ENCODE measurements around the gene IFNGR2.
"Not testable (repeated sequence)": the region's sequence is repeated elsewhere in the genome, so short reads cannot be mapped to it uniquely, and the experiment has no call there.

Gene IFNGR2

GRCh38 chr21:33403128-33403785 lies at the start of gene IFNGR2:
TSS of gene IFNGR2 (plus strand) at chr21:33403413. CDS start at chr21:33403544, 131 bp downstream.
- no peak for DNase-seq (ENCODE audit: low read depth in 2 of 2)

- DNase-seq (ENCODE audit: low read depth in 2 of 2) = no peak
Measured at GRCh38 chr21:33355355-33355754, 47.9 kb upstream of the IFNGR2 start.

DNA sequence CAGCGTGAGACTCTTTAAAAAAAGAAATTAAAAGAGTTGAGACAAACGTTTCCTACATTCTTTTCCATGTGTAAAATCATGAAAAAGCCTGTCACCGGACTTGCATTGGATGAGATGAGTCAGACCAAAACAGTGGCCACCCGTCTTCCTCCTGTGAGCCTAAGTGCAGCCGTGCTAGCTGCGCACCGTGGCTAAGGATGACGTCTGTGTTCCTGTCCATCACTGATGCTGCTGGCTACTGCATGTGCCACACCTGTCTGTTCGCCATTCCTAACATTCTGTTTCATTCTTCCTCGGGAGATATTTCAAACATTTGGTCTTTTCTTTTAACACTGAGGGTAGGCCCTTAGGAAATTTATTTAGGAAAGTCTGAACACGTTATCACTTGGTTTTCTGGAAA lies 47.2 kb upstream of the IFNGR2 start:
- DNase-seq (ENCODE audit: low read depth in 2 of 2) = no peak

GRCh38 chr21:33357177-33357576 lies 46.0 kb upstream of the IFNGR2 start:
- no peak for DNase-seq (ENCODE audit: low read depth in 2 of 2)

- DNase-seq (ENCODE audit: low read depth in 2 of 2) = no peak
Measured at GRCh38 chr21:33359446-33359845, 43.8 kb upstream of the IFNGR2 start.

- DNase-seq (ENCODE audit: low read depth in 2 of 2) = no peak
Measured at GRCh38 chr21:33360281-33360680, 42.9 kb upstream of the IFNGR2 start.

- peak; percentile 80 to 82 for DNase-seq (ENCODE audit: low read depth in 2 of 2)
Measured at GRCh38 chr21:33360881-33361602, 42.2 kb upstream of the IFNGR2 start.

DNA sequence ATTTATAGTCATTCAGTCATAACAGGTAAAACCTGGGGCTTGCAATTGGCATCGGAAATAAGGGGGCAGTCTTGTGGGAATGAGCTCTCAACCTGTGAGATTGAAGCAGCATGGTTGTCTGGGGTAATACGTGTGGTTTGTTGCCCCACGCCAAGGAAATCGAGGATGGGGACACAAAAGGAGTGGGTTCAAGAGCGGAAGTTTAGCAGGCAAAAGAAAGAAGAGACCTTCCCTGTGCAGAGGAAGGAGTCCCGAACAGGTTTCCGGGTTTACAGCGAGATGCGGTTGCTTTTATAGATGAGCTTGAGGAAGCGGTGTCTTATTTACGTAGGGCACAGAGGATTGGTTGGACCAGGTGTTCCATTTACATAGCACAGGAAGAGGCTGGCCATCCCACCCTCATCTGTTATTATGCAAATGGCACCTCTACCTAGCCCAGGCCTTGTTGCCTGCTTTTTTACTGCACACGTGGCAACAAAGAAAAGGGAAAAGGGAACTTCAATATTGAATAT lies 41.1 kb upstream of the IFNGR2 start:
- no peak for DNase-seq (ENCODE audit: low read depth in 2 of 2)

DNA sequence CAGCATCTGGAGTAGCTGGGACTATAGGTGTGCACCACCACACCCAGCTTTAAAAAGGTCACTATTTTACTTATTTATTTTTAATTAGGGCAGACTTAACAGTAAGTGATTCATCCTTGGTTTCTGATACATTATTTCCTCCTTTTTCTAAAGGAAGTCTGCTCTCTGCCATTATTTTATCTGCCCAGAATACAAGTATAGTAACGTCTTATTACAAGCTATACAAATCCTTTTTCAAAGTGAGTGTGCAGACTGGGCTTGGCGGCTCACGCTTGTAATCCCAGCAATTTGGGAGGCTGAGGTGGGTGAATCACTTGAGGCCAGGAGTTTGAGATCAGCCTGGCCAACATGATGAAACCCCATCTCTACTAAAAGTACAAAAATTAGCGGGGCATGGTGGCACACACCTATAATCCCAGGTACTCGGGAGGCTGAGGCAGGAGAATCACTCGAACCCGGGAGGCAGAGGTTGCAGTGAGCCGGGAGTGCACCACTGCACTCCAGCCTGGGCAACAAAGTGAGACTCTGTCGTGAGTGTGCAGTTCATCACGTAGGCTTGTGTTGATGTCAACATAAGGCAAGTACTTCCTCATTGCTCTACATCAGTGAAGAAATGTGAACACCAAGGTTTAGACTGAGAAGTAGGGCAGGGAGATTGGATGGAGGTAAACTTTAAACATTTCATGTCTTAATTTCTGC lies 39.2 kb upstream of the IFNGR2 start:
- not testable (repeated sequence) for DNase-seq (ENCODE audit: low read depth in 2 of 2)

DNA sequence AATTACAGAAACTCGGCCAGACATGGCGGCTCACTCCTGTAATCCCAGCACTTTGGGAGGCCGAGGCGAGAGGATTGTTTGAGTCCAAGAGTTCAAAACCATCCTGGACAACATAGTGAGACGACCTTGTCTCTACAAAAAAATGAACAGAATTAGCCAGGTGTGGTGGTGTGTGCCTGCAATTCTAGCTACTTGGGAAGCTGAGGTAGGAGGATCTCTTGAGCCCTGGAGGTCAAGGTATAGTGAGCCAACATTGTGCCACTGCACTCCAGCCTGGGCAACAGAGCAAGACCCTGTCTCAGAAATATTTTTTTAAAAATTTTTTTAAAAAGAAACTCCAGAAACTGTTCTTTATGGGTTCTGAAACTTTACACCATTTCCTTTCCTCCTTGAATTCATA lies 38.4 kb upstream of the IFNGR2 start:
- no peak for DNase-seq (ENCODE audit: low read depth in 2 of 2)

GRCh38 chr21:33367309-33367973 lies 35.8 kb upstream of the IFNGR2 start:
- no peak for DNase-seq (ENCODE audit: low read depth in 2 of 2)

DNA sequence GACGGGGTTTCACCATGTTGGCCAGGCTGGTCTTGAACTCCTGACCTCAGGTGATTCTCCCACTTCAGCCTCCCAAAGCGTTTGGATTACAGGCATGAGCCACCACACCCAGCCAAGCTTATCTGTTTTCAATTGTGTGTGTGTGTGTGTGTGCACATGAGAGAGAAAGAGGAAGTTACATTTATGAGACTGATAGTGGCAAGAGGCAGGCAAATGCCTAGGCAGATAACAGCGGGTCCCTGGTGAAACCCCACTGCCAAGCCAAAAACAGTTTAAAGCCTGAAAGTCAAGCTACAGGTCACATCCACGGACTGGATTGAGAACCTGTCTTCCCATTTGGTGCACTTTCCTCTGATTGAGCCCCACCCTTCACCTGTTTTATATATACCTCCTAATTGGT lies 35.1 kb upstream of the IFNGR2 start:
- no peak for DNase-seq (ENCODE audit: low read depth in 2 of 2)

DNA sequence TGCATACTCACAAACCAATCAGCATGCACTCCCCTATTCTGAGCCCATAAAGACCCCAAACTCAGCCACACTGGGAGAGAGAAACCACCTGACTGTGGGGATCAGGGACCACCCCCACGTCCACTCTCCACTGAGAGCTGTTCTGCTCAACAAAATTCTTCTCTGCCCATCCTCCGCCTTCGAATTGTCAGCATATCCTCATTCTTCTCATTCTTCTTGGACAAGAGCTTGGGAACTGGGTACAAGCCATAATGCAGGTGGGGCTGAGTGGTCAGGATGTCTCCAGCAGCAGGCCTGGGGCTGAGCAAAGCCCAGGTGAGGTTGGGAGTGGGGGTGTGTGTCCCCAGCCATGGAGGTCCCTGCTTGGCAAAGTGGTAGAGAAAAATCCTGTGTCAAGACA lies 34.6 kb upstream of the IFNGR2 start:
- no peak for DNase-seq (ENCODE audit: low read depth in 2 of 2)

DNA sequence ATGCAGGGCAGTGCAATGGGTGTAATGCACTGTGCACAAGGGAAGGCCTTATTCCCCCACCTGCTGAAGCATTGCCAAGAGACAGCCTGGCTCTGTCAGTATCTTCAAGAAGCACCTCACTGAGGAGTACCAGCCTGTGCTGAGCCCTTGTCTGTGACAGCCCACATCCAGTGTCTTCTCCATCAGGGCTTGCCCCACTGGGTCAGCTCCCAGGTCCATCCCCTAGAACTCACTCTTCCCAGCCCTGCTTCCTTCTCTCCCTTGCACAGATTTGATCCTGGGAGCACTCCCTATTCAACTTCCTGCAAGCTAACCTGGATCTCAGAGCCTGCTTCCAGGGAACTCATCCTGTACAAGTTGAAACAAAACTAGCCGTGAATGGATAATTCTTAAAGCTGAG lies 33.6 kb upstream of the IFNGR2 start:
- DNase-seq (ENCODE audit: low read depth in 2 of 2) = no peak

GRCh38 chr21:33370305-33370704 lies 32.9 kb upstream of the IFNGR2 start:
- DNase-seq (ENCODE audit: low read depth in 2 of 2) = no peak

GRCh38 chr21:33371366-33371765 lies 31.8 kb upstream of the IFNGR2 start:
- no peak for DNase-seq (ENCODE audit: low read depth in 2 of 2)

GRCh38 chr21:33372582-33372981 lies 30.6 kb upstream of the IFNGR2 start:
- DNase-seq (ENCODE audit: low read depth in 2 of 2) = no peak

GRCh38 chr21:33373451-33373850 lies 29.8 kb upstream of the IFNGR2 start:
- no peak for DNase-seq (ENCODE audit: low read depth in 2 of 2)

DNA sequence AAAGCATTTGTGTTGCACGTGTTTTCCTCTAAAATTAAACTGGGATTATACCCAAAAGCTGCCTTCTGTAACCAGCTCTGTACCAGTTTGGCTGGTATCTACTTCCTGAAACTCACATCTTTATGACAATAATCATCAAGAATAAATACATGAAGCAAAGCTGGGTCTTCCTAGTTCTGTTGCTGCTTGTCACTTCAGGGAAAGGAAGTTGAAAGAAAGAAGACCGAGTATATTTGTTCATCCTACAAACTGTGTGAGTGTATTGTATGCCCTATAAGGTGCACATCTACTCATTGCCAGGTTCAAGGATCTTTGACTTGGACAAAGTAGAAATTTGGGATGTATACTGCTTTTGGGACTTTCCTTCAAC lies 29.1 kb upstream of the IFNGR2 start:
- DNase-seq (ENCODE audit: low read depth in 2 of 2) = no peak

- DNase-seq (ENCODE audit: low read depth in 2 of 2) = no peak
Measured at GRCh38 chr21:33374450-33375096, 28.6 kb upstream of the IFNGR2 start.

GRCh38 chr21:33375101-33375644 lies 28.0 kb upstream of the IFNGR2 start:
- no peak for DNase-seq (ENCODE audit: low read depth in 2 of 2)
